GM12878 (cell line): ENCODE measurements around the gene IP6K3.

ENCODE experiments used
- EGR1 ChIP-seq, 2 experiments: IDR thresholded peaks; 1 replicate in 1 of 2; 2 replicates in 1 of 2; pipeline ENCODE4 v1.6.1; 2011 to 2012; ENCODE audit warnings: low read depth in 2 of 2, low read length in 2 of 2, borderline replicate concordance in 1 of 2, mild to moderate bottlenecking in 1 of 2, moderate library complexity in 1 of 2
- FOXM1 ChIP-seq: IDR thresholded peaks from 2 replicates; pipeline ENCODE4 v1.6.1; 2012; ENCODE audit warnings: low read depth, mild to moderate bottlenecking, inconsistent platforms, low read length, moderate library complexity
- POLR2A ChIP-seq: IDR thresholded peaks from 2 replicates; pipeline ENCODE4 v1.6.1; 2011; ENCODE audit warnings: low read depth, mild to moderate bottlenecking, low read length
- RUNX3 ChIP-seq: IDR thresholded peaks from 2 replicates; pipeline ENCODE4 v1.6.1; 2012; ENCODE audit warnings: low read length, inconsistent platforms
- SIN3A ChIP-seq: IDR thresholded peaks from 2 replicates; pipeline ENCODE4 v1.6.1; 2012; ENCODE audit warnings: low read depth, low read length, improper control_type of control experiment
- SREBF2 ChIP-seq: IDR thresholded peaks from 2 replicates; pipeline ENCODE4 v1.6.1; 2012; ENCODE audit warnings: mild to moderate bottlenecking, low read length

DNA sequence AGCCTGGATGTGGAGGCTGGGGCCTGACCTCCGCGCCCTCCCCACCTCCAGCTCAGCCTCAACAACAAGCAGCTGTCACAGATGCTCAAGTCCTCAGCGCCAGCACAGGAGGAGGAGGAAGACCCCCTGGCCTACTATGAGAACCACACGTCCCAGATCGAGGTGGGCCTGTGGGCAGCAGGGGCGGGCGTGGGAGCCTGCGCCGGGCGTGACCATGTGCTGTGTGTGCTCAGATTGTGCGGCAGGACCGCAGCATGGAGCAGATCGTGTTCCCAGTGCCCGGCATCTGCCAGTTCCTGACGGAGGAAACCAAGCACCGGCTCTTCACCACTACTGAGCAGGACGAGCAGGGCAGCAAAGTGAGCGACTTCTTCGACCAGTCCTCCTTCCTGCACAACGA is 58.7 kb downstream of the IP6K3 start:
- no peak for TF ChIP-seq POLR2A
- TF ChIP-seq EGR1 (IDR thresholded peaks at IDR 0.05; ENCODE audit: borderline replicate concordance in 1 of 2, low read depth in 2 of 2, low read length in 2 of 2): no peak
- TF ChIP-seq RUNX3: no peak
- TF ChIP-seq SREBF2: no peak
- no peak for TF ChIP-seq FOXM1
- TF ChIP-seq SIN3A: no peak
